Psoas muscle (tissue), 8 donors: ENCODE measurements around the gene ANK2. TPM values are rescaled to one million over a fixed set of nuclear protein-coding genes. Genes with fewer than 3 reads are reported as not detected.

ENCODE experiments used
- ATAC-seq, 4 donors: fragments of 200-7000 bp; cut with Tn5 transposase; one replicate each; pipeline ENCODE4 v1.9.1; 2020; ENCODE audit warnings: moderate library complexity in 3 of 4, mild to moderate bottlenecking in 2 of 4
- DNase-seq, 2 donors: peaks; one replicate each; pipeline ENCODE4 v3.0.0-alpha.2; 2020
- H3K27ac ChIP-seq: fragments of 200-600 bp; one replicate; pipeline ENCODE4 v1.8.0; 2022
- H3K27me3 ChIP-seq, 3 donors: fragments of 200-600 bp in 1 of 3; one replicate each; pipeline versions ENCODE4 v1.6.1 to v1.8.0; 2013 to 2022; ENCODE audit warnings: low read length in 2 of 3, mild to moderate bottlenecking in 2 of 3, moderate library complexity in 1 of 3; ENCODE audit not compliant: insufficient read depth in 3 of 3
- H3K36me3 ChIP-seq, 2 donors: fragments of 200-600 bp in 1 of 2; one replicate each; pipeline versions ENCODE4 v1.6.1 to v1.8.0; 2013 to 2022; ENCODE audit warnings: low read depth in 1 of 2, mild to moderate bottlenecking in 1 of 2, moderate library complexity in 1 of 2; ENCODE audit not compliant: insufficient read depth in 1 of 2
- H3K4me1 ChIP-seq: fragments of 200-600 bp; one replicate; pipeline ENCODE4 v1.8.0; 2022
- H3K4me3 ChIP-seq: fragments of 200-600 bp; one replicate; pipeline ENCODE4 v1.8.0; 2022; ENCODE audit warnings: mild to moderate bottlenecking
- H3K9me3 ChIP-seq: fragments of 200-600 bp; one replicate; pipeline ENCODE4 v1.8.0; 2022
- CTCF ChIP-seq: fragments of 200-600 bp; IDR thresholded peaks from one replicate; pipeline ENCODE4 v1.8.0; 2022; ENCODE audit warnings: antibody characterized with exemption
- WGBS, 3 donors: extraction: QIAGEN DNeasy Blood & Tissue Kit; methylation state at CpG; one replicate each; pipeline versions ENCODE4 v1.1.6 to v1.1.7; 2013; 5-methylcytosine and 5-hydroxymethylcytosine counted together
- intact Hi-C, 2 donors: fragments of 100-400 bp; cut with DNase I; formaldehyde crosslinking; loops; one replicate each; pipeline versions ENCODE4 v1.11.0 to v1.14.2; 2022
- polyA plus RNA-seq, 3 donors: library from polyadenylated mRNA; stranded (reverse); fragments of 200-250 nt; gene quantifications; one replicate each; pipeline ENCODE4 v1.2.3, GENCODE V29; 2013
- total RNA-seq, 4 donors: library from RNA; stranded (reverse); fragmentation: NEBNext Ultra II Directional in 2 of 4; extraction: Animal tissue kit (Norgen Biotek cat#: 25700) in 2 of 4; gene quantifications; one replicate each; pipeline versions ENCODE4 v1.2.1 to v1.2.4, GENCODE V29; 2021 to 2023
- donor health status: healthy with polysubstance abuse.
- donor health status: DM: no; HTN: no; CAD: no; lungs with moderate emphysema.
- donor health status: Bipolar disorder and iron deficiency.
- donor health status: healthy.
- donor health status: DM: yes; HTN: yes; CAD: no.
- donor health status: DM: no; HTN: no; CAD: no.
- donor health status: DM: no; HTN: no; CAD: no.
- donor health status: DM: yes; HTN: yes; CAD: no.

The ANK2 gene
- total and polyA plus RNA-seq, 7 donors: 14.1 to 153 (median 78.5) TPM

GRCh38 chr4:113221990-113222389, 172.5 kb downstream of the ANK2 start:
- Histone ChIP-seq H3K27ac (no peak overlapping the region), H3K4me1 (no peaks in the 10 kb centered on the region), H3K27me3 (no peaks in the 10 kb centered on the region), H3K4me3 (no peak overlapping the region), H3K36me3 (no peaks in the 10 kb centered on the region), H3K9me3 (no peaks in the 10 kb centered on the region)
- 34 to 66% (median 46%) methylated on average over 2 of the region's 2 CpGs for WGBS, 3 donors
- TF ChIP-seq CTCF: no peak
- no peak for DNase-seq
- intact Hi-C loops: no loop called here
- ATAC-seq: no peak

GRCh38 chr4:113222471-113222870, 173.0 kb downstream of the ANK2 start:
- Histone ChIP-seq H3K4me1 (no peaks in the 10 kb centered on the region), H3K9me3 (no peaks in the 10 kb centered on the region), H3K27ac (no peak overlapping the region), H3K4me3 (no peak overlapping the region), H3K27me3 (no peaks in the 10 kb centered on the region), H3K36me3 (no peaks in the 10 kb centered on the region)
- intact Hi-C loops: no loop called here
- TF ChIP-seq CTCF: no peak
- no peak for ATAC-seq
- no peak for DNase-seq
- 91 to 96% (median 93%) methylated on average over 2 of the region's 2 CpGs for WGBS, 3 donors

GRCh38 chr4:113223001-113223400, 173.5 kb downstream of the ANK2 start:
- no peak for TF ChIP-seq CTCF
- no peak for ATAC-seq
- Histone ChIP-seq H3K4me3 (no peak overlapping the region), H3K27me3 (no peaks in the 10 kb centered on the region), H3K9me3 (no peaks in the 10 kb centered on the region), H3K4me1 (no peaks in the 10 kb centered on the region), H3K36me3 (no peaks in the 10 kb centered on the region), H3K27ac (no peak overlapping the region)
- 86 to 94% (median 88%) methylated on average over 2 of the region's 2 CpGs for WGBS, 3 donors
- no peak for DNase-seq
- intact Hi-C loops: no loop called here

GRCh38 chr4:113232194-113232593, 182.7 kb downstream of the ANK2 start:
- no peak for TF ChIP-seq CTCF
- no peaks in the 10 kb centered on the region for H3K4me1 ChIP-seq
- no peaks in the 10 kb centered on the region for H3K36me3 ChIP-seq
- DNase-seq (no peak), ATAC-seq (no peak)
- no peaks in the 10 kb centered on the region for H3K27me3 ChIP-seq
- no peak overlapping the region for H3K4me3 ChIP-seq
- 75 to 85% (median 78%) methylated on average over 2 of the region's 2 CpGs for WGBS, 3 donors
- H3K9me3 ChIP-seq: no peaks in the 10 kb centered on the region
- H3K27ac ChIP-seq: no peak overlapping the region
- intact Hi-C loops: no loop called here

- Histone ChIP-seq H3K4me1 (no peaks in the 10 kb centered on the region), H3K27me3 (no peaks in the 10 kb centered on the region), H3K36me3 (peaks cover 0 to 3% of the 10 kb centered on the region in 2 donors), H3K4me3 (no peak overlapping the region), H3K27ac (no peak overlapping the region), H3K9me3 (no peaks in the 10 kb centered on the region)
- no peak for DNase-seq
- WGBS, 3 donors: 81 to 91% (median 82%) methylated on average over 5 of the region's 5 CpGs
- TF ChIP-seq CTCF: no peak
- ATAC-seq: no peak
- intact Hi-C loops: no loop called here
Observed at GRCh38 chr4:113236916-113237315, 187.5 kb downstream of the ANK2 start.
